ENCODE data around the gene TDRD12.

Gene TDRD12

GRCh38 chr19:32868206-32868950 lies 148.8 kb downstream of the TDRD12 start:
- ATAC-seq: no peak

DNA sequence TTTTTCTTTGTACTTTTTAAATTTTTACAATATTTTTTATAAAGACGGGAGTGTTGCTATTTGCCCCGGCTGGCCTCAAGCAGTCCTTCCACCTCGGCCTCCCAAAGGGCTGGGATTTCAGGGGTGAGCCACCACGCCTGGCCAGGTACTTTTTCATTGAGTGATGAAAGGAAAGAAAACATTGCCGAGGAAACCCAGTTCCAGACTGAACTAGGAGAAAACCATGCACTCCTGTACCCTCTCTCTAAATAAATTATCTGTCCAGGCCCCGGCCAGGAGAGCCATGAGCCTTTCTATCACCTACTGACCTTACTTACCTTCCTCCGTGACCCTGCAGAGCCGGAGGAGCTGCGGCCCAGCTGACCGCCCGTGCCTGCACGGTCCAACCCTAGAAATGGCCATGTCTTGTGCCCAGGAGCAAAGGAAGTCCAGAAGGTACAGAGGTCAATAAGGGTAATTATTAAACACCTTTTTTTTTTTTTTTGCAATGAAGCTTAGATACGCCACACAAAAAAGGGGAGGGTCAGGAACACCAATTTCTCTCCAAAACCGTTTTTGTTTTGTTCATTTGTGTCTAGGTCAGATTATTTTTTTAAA lies 149.9 kb downstream of the TDRD12 start, which contains the start of gene SLC7A9:
Gene SLC7A9 (minus strand): TSS at position 399 of the 597 bp plus-strand sequence. CDS start 1,233 bp downstream, outside the sequence.
- ATAC-seq: no peak

DNA sequence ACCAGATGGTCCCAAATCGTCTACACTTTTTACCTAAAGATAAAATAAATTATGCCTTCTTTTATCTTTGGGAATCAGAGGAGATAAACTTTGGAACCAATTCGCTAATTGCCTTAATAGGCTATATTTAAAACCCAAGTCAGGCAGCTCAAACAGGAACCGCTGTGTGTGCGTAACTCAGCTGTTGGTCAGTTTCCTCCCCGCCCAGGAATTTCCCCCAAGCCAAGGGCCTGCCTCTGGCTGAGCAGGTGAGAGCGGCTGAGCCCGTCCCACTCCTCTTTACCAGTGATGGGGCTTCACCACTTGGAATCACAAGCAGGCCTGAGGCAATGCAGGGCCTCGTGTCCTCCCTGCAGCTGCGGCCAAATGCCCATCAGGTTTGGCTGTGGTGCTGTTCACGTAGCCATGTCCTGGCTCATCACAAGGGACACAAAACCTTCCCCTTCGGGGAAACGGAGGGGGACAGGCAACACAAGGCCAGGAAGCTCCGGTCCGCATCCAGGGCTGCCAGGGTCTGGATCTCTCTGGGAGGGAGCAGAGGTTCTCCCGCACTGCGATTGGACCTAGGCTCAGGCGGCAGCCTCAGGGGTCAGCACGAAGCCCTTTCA lies 150.5 kb downstream of the TDRD12 start:
- ATAC-seq: no peak

DNA sequence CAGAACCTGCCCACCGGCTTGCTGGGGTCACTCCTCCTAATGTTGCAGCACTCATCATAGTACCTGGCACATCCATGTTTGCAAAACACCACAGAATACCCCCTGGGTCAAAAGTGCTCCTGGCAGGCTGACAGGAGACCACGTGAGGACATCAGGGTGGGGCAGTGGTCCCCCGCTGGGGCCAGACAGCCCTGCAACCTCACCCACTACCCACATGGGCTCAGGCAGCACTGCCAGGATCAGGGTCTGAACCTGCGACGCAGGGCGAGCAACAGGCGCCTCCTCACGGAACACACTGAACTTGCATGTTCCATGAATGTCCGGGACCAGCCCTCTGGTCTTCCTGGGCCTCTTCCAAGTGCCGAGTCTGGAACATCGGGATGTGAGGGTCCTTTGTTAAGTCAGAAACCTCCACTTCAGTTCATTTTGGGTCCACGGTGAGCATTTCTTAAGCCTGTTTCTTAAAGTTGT lies 151.4 kb downstream of the TDRD12 start:
- ATAC-seq: no peak

GRCh38 chr19:32872391-32872790 lies 152.8 kb downstream of the TDRD12 start:
- no peak for ATAC-seq

- ATAC-seq: no peak
Observed at GRCh38 chr19:32873247-32873959, 153.8 kb downstream of the TDRD12 start.

- no peak for ATAC-seq
Observed at GRCh38 chr19:32874605-32875004, 155.0 kb downstream of the TDRD12 start.

GRCh38 chr19:32875428-32875827 lies 155.9 kb downstream of the TDRD12 start:
- no peak for ATAC-seq

- no peak for ATAC-seq
Observed at GRCh38 chr19:32876236-32876918, 156.8 kb downstream of the TDRD12 start.

- no peak for ATAC-seq
Observed at GRCh38 chr19:32876919-32877285, 157.3 kb downstream of the TDRD12 start.
